Stimulated activated naive CD8-positive, alpha-beta T cell treated with anti-CD3 and anti-CD28 coated beads, Interleukin-15, amount 100 ng/mL, for 72 hours (primary cell): ENCODE data around the gene PCK2.
A peak's percentile ranks its signal among the peaks of the same experiment; 100 is the strongest.

ENCODE experiments used
- ATAC-seq: fragments of 150-1000 bp; cut with Tn5 transposase; 2 replicates; pipeline ENCODE4 v1.10.0; 2021; ENCODE audit warnings: mild to moderate bottlenecking, moderate library complexity
- DNase-seq, 2 donors: peaks; one replicate each; pipeline ENCODE4 v3.0.0; 2021 to 2022
- H3K27ac Mint-ChIP-seq, 2 donors: one replicate each; pipeline ENCODE4 v1.8.0; 2022; ENCODE audit warnings: mild to moderate bottlenecking in 2 of 2, mixed read lengths in 2 of 2, moderate library complexity in 2 of 2
- H3K27me3 Mint-ChIP-seq: one replicate; pipeline ENCODE4 v1.8.0; 2022; ENCODE audit warnings: mixed read lengths
- H3K4me1 Mint-ChIP-seq: one replicate; pipeline ENCODE4 v1.8.0; 2022; ENCODE audit warnings: mild to moderate bottlenecking, mixed read lengths
- H3K4me3 Mint-ChIP-seq, 2 donors: one replicate each; pipeline ENCODE4 v1.8.0; 2022; ENCODE audit warnings: mild to moderate bottlenecking in 2 of 2, mixed read lengths in 2 of 2, moderate library complexity in 1 of 2
- H3K9me3 Mint-ChIP-seq, 2 donors: one replicate each; pipeline ENCODE4 v1.8.0; 2022; ENCODE audit warnings: mixed read lengths in 2 of 2

PCK2 gene

GRCh38 chr14:24141097-24141880 is 47.2 kb downstream of the PCK2 start, which contains the start of gene EMC9:
TSS of gene EMC9 (minus strand) at chr14:24141591. CDS start at chr14:24141304, 287 bp downstream.
- H3K9me3 Mint-ChIP-seq, result no peaks in the 10 kb centered on the region
- H3K4me1 Mint-ChIP-seq, result peaks cover 80% of the 10 kb centered on the region
- H3K4me3 Mint-ChIP-seq, result peak within 1 kb of the TSS; percentile 96
- peak; percentile 89 for ATAC-seq
- peak within 1 kb of the TSS; percentile 81 to 94 for H3K27ac Mint-ChIP-seq
- DNase-seq, result peak; percentile 98 to 100
- H3K27me3 Mint-ChIP-seq, result no peaks in the 10 kb centered on the region

- peak overlapping the region in 1 of 2 donors; percentile 96 for H3K4me3 Mint-ChIP-seq
- DNase-seq (no peak), ATAC-seq (no peak)
- no peak overlapping the region for H3K27ac Mint-ChIP-seq
- no peaks in the 10 kb centered on the region for H3K9me3 Mint-ChIP-seq
- H3K27me3 Mint-ChIP-seq, result no peaks in the 10 kb centered on the region
- H3K4me1 Mint-ChIP-seq, result peaks cover 70% of the 10 kb centered on the region
These were observed 49.4 kb downstream of the PCK2 start for GRCh38 chr14:24143511-24143910.

- DNase-seq (no peak), ATAC-seq (no peak)
- Mint-ChIP-seq H3K27me3 (no peaks in the 10 kb centered on the region), H3K4me1 (peaks cover 70% of the 10 kb centered on the region), H3K27ac (no peak overlapping the region), H3K4me3 (peak overlapping the region; percentile 93 to 96), H3K9me3 (no peaks in the 10 kb centered on the region)
These were observed 50.3 kb downstream of the PCK2 start for GRCh38 chr14:24144451-24144850.

- H3K4me1 Mint-ChIP-seq, result peaks cover 73% of the 10 kb centered on the region
- peak overlapping the region in 1 of 2 donors; percentile 80 for H3K27ac Mint-ChIP-seq
- no peaks in the 10 kb centered on the region for H3K27me3 Mint-ChIP-seq
- H3K4me3 Mint-ChIP-seq, result peak overlapping the region; percentile 93 to 96
- DNase-seq (no peak), ATAC-seq (no peak)
- H3K9me3 Mint-ChIP-seq, result no peaks in the 10 kb centered on the region
These were observed 51.1 kb downstream of the PCK2 start for GRCh38 chr14:24145219-24145618.

GRCh38 chr14:24145690-24146452 is 51.8 kb downstream of the PCK2 start:
- Mint-ChIP-seq H3K27ac (peak overlapping the region; percentile 95 to 96), H3K4me3 (peak overlapping the region; percentile 93 to 96), H3K27me3 (no peaks in the 10 kb centered on the region), H3K4me1 (peaks cover 80% of the 10 kb centered on the region), H3K9me3 (no peaks in the 10 kb centered on the region)
- DNase-seq (no peak), ATAC-seq (no peak)

- no peaks in the 10 kb centered on the region for H3K9me3 Mint-ChIP-seq
- H3K4me1 Mint-ChIP-seq, result peaks cover 85% of the 10 kb centered on the region
- H3K27me3 Mint-ChIP-seq, result no peaks in the 10 kb centered on the region
- ATAC-seq, result peak; percentile 81
- peak within 1 kb of the TSS; percentile 95 to 96 for H3K27ac Mint-ChIP-seq
- DNase-seq, result peak; percentile 96 to 98
- peak within 1 kb of the TSS; percentile 93 to 96 for H3K4me3 Mint-ChIP-seq
These were observed 52.4 kb downstream of the PCK2 start, which contains the start of gene PSME2 for GRCh38 chr14:24146453-24146977. TSS of gene PSME2 (minus strand) at chr14:24146610. CDS start at chr14:24146581, 29 bp downstream.

- peaks cover 80% of the 10 kb centered on the region for H3K4me1 Mint-ChIP-seq
- DNase-seq, result peak; percentile 95 to 97
- ATAC-seq, result peak; percentile 87
- no peaks in the 10 kb centered on the region for H3K27me3 Mint-ChIP-seq
- H3K27ac Mint-ChIP-seq, result peak within 1 kb of the TSS; percentile 95 to 96
- no peaks in the 10 kb centered on the region for H3K9me3 Mint-ChIP-seq
- peak within 1 kb of the TSS; percentile 93 to 96 for H3K4me3 Mint-ChIP-seq
These were observed 53.1 kb downstream of the PCK2 start, which contains the start of gene RNF31 for GRCh38 chr14:24146978-24147760. TSS of gene RNF31 (plus strand) at chr14:24147498. CDS start at chr14:24147699, 201 bp downstream.

- Mint-ChIP-seq H3K27ac (peak overlapping the region; percentile 15 to 93), H3K4me1 (peaks cover 72% of the 10 kb centered on the region), H3K9me3 (no peaks in the 10 kb centered on the region), H3K4me3 (peak overlapping the region; percentile 93 to 96), H3K27me3 (no peaks in the 10 kb centered on the region)
- ATAC-seq, result no peak
- DNase-seq, result no peak
These were observed 53.8 kb downstream of the PCK2 start for GRCh38 chr14:24147761-24148428.

GRCh38 chr14:24149302-24149969 is 55.3 kb downstream of the PCK2 start:
- Mint-ChIP-seq H3K27me3 (no peaks in the 10 kb centered on the region), H3K4me1 (peaks cover 57% of the 10 kb centered on the region), H3K27ac (no peak overlapping the region), H3K4me3 (peak overlapping the region; percentile 56 to 93), H3K9me3 (no peaks in the 10 kb centered on the region)
- ATAC-seq, result no peak
- DNase-seq, result no peak

GRCh38 chr14:24150061-24150460 is 56.0 kb downstream of the PCK2 start:
- H3K27ac Mint-ChIP-seq, result no peak overlapping the region
- H3K9me3 Mint-ChIP-seq, result no peaks in the 10 kb centered on the region
- ATAC-seq (no peak), DNase-seq (no peak)
- no peaks in the 10 kb centered on the region for H3K27me3 Mint-ChIP-seq
- H3K4me3 Mint-ChIP-seq, result no peak overlapping the region
- H3K4me1 Mint-ChIP-seq, result peaks cover 51% of the 10 kb centered on the region

GRCh38 chr14:24150567-24150966 is 56.5 kb downstream of the PCK2 start:
- Mint-ChIP-seq H3K27me3 (no peaks in the 10 kb centered on the region), H3K9me3 (no peaks in the 10 kb centered on the region), H3K27ac (no peak overlapping the region), H3K4me3 (no peak overlapping the region), H3K4me1 (peaks cover 46% of the 10 kb centered on the region)
- ATAC-seq (no peak), DNase-seq (no peak)

GRCh38 chr14:24150993-24151392 is 56.9 kb downstream of the PCK2 start:
- ATAC-seq (no peak), DNase-seq (no peak)
- Mint-ChIP-seq H3K4me1 (peaks cover 42% of the 10 kb centered on the region), H3K4me3 (no peak overlapping the region), H3K27ac (peak overlapping the region in 1 of 2 donors; percentile 80), H3K9me3 (no peaks in the 10 kb centered on the region), H3K27me3 (no peaks in the 10 kb centered on the region)

- Mint-ChIP-seq H3K9me3 (no peaks in the 10 kb centered on the region), H3K27ac (no peak overlapping the region), H3K4me3 (no peak overlapping the region), H3K27me3 (no peaks in the 10 kb centered on the region), H3K4me1 (peaks cover 37% of the 10 kb centered on the region)
- ATAC-seq (no peak), DNase-seq (no peak)
These were observed 57.4 kb downstream of the PCK2 start for GRCh38 chr14:24151404-24152080.
